ENCODE results near the gene NFIA. TPM values are rescaled to one million over a fixed set of nuclear protein-coding genes. Genes with fewer than 3 reads are reported as not detected.

The NFIA gene
- total RNA-seq, 1 experiment from 2014 or later, result 20.9 TPM

DNA sequence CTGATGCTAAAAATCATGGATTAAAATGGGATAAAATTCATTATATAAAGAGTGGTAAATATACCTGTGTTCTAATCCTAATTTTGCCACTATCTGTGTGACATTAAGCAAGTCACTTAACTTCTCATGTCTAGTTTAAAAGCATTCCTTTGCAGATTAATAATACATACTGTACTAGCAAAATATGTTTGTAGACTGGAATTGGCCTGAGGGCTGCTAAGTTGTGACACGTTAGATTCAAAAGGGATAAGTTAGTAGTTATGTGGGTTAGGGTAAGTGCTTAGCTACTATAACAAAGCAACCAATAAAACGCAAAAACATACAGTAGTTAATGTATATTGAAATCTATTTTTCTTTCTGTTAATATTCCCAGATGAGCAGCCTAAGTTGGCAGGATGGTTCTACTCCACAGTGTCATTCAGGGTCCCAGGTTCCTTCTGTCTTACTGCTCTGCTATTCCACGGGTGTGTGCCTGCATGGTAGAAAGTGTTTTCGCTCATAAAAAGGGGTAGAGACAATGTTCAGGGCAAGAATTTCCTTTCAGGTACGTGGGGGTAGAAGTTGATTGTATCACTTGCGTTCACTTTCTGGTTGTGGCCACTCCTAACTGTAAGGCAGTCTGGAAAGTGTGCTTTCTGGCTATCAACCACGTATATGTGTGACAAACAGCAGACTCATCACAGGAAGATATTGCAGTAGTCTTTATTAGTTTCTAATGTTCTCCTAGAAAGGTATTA, 239.8 kb downstream of the NFIA start:
- ChIA-PET CTCF (no interaction called here), POLR2A (no interaction called here)
- no peak for DNase-seq (ENCODE audit: low read depth, low spot score)
- in situ Hi-C loops (cut with HindIII; ENCODE audit: low pct_unique_long_range_greater_than_20kb, low sequenced_read_pairs) (no loop called here), intact Hi-C loops (cut with micrococcal nuclease; ENCODE audit: unreplicated experiment) (no loop called here)
- no peaks in the 10 kb centered on the region for H3K36me3 ChIP-seq (ENCODE audit: control insufficient read depth, insufficient read depth, low read length)
- ATAC-seq, result no peak
- no peak overlapping the region for H3K27ac ChIP-seq (ENCODE audit: low read length)
- TF ChIP-seq TCF7L2 (IDR thresholded peaks at IDR 0.05; ENCODE audit: low read depth, low read length) (no peak), SIN3A (IDR thresholded peaks at IDR 0.05; ENCODE audit: borderline replicate concordance, insufficient read depth, low read depth, low read length) (no peak)
- TF ChIP-seq, protein P1, sequence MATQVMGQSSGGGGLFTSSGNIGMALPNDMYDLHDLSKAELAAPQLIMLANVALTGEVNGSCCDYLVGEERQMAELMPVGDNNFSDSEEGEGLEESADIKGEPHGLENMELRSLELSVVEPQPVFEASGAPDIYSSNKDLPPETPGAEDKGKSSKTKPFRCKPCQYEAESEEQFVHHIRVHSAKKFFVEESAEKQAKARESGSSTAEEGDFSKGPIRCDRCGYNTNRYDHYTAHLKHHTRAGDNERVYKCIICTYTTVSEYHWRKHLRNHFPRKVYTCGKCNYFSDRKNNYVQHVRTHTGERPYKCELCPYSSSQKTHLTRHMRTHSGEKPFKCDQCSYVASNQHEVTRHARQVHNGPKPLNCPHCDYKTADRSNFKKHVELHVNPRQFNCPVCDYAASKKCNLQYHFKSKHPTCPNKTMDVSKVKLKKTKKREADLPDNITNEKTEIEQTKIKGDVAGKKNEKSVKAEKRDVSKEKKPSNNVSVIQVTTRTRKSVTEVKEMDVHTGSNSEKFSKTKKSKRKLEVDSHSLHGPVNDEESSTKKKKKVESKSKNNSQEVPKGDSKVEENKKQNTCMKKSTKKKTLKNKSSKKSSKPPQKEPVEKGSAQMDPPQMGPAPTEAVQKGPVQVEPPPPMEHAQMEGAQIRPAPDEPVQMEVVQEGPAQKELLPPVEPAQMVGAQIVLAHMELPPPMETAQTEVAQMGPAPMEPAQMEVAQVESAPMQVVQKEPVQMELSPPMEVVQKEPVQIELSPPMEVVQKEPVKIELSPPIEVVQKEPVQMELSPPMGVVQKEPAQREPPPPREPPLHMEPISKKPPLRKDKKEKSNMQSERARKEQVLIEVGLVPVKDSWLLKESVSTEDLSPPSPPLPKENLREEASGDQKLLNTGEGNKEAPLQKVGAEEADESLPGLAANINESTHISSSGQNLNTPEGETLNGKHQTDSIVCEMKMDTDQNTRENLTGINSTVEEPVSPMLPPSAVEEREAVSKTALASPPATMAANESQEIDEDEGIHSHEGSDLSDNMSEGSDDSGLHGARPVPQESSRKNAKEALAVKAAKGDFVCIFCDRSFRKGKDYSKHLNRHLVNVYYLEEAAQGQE (IDR thresholded peaks at IDR 0.05; ENCODE audit: insufficient read depth in 1 of 2, low read depth in 2 of 2, low read length in 1 of 2), result no peak
- TF ChIP-seq, protein P2, sequence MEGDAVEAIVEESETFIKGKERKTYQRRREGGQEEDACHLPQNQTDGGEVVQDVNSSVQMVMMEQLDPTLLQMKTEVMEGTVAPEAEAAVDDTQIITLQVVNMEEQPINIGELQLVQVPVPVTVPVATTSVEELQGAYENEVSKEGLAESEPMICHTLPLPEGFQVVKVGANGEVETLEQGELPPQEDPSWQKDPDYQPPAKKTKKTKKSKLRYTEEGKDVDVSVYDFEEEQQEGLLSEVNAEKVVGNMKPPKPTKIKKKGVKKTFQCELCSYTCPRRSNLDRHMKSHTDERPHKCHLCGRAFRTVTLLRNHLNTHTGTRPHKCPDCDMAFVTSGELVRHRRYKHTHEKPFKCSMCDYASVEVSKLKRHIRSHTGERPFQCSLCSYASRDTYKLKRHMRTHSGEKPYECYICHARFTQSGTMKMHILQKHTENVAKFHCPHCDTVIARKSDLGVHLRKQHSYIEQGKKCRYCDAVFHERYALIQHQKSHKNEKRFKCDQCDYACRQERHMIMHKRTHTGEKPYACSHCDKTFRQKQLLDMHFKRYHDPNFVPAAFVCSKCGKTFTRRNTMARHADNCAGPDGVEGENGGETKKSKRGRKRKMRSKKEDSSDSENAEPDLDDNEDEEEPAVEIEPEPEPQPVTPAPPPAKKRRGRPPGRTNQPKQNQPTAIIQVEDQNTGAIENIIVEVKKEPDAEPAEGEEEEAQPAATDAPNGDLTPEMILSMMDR (IDR thresholded peaks at IDR 0.05), result no peak
- peaks cover 3% of the 10 kb centered on the region; the same call in 1 of the 2 replicates for H3K4me1 ChIP-seq (ENCODE audit: control insufficient read depth, insufficient read depth, low read length)
- no TSS peak for BruUV-seq (replicated peaks)
- no peaks in the 10 kb centered on the region for H3K9me3 ChIP-seq (ENCODE audit: control insufficient read depth, insufficient read depth, low read depth, low read length)
- H3K4me3 ChIP-seq (ENCODE audit: low read depth in 2 of 2, low read length in 2 of 2), result no peak overlapping the region
- H3K27me3 ChIP-seq (ENCODE audit: control insufficient read depth, insufficient read depth, low read length), result no peaks in the 10 kb centered on the region

DNA sequence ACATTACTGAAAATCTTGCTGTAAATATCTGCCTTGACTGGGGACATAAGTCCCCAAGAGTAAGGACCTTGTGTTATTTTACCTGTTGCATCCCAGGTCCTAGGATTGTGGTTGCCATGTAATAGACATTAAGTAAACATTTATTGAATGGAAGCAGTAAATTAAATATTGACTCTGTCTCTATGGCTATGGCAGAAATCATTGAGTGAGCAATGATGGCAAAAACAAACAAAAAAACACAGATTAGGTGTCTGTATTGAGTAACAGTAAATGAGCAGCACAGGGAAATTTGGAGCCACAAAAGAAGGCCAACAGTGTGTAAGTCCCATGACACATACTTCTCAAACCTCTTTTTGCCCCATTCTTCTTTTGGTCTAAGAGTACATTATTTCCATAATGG, 240.4 kb downstream of the NFIA start:
- no TSS peak for BruUV-seq (replicated peaks)
- H3K4me1 ChIP-seq (ENCODE audit: control insufficient read depth, insufficient read depth, low read length), result peaks cover 3% of the 10 kb centered on the region; the same call in 1 of the 2 replicates
- in situ Hi-C loops (cut with HindIII; ENCODE audit: low pct_unique_long_range_greater_than_20kb, low sequenced_read_pairs), result no loop called here
- ChIA-PET CTCF (no interaction called here), POLR2A (no interaction called here)
- no peaks in the 10 kb centered on the region for H3K9me3 ChIP-seq (ENCODE audit: control insufficient read depth, insufficient read depth, low read depth, low read length)
- ATAC-seq (0 out of 2 replicates have a peak, but pooled peaks have one; percentile 48), DNase-seq (ENCODE audit: low read depth, low spot score) (no peak)
- intact Hi-C loops (cut with micrococcal nuclease; ENCODE audit: unreplicated experiment), result no loop called here
- no peak overlapping the region for H3K4me3 ChIP-seq (ENCODE audit: low read depth in 2 of 2, low read length in 2 of 2)
- no peaks in the 10 kb centered on the region for H3K36me3 ChIP-seq (ENCODE audit: control insufficient read depth, insufficient read depth, low read length)
- no peaks in the 10 kb centered on the region for H3K27me3 ChIP-seq (ENCODE audit: control insufficient read depth, insufficient read depth, low read length)
- TF ChIP-seq, protein P2 (IDR thresholded peaks at IDR 0.05), result no peak
- TF ChIP-seq, protein P1 (IDR thresholded peaks at IDR 0.05; ENCODE audit: insufficient read depth in 1 of 2, low read depth in 2 of 2, low read length in 1 of 2), result no peak
- TF ChIP-seq TCF7L2 (IDR thresholded peaks at IDR 0.05; ENCODE audit: low read depth, low read length) (no peak), SIN3A (IDR thresholded peaks at IDR 0.05; ENCODE audit: borderline replicate concordance, insufficient read depth, low read depth, low read length) (no peak), POLR2AphosphoS5 (IDR thresholded peaks at IDR 0.05; ENCODE audit: low read depth, low read length) (no peak)
- no peak overlapping the region for H3K27ac ChIP-seq (ENCODE audit: low read length)

Measured in Panc1 (cell line).